ENCODE measurements around the gene E2F6. TPM values are rescaled to one million over a fixed set of nuclear protein-coding genes. Genes with fewer than 3 reads are reported as not detected.

Gene E2F6
- total RNA-seq, 1 experiment from 2014 or later = 21.8 TPM

DNA sequence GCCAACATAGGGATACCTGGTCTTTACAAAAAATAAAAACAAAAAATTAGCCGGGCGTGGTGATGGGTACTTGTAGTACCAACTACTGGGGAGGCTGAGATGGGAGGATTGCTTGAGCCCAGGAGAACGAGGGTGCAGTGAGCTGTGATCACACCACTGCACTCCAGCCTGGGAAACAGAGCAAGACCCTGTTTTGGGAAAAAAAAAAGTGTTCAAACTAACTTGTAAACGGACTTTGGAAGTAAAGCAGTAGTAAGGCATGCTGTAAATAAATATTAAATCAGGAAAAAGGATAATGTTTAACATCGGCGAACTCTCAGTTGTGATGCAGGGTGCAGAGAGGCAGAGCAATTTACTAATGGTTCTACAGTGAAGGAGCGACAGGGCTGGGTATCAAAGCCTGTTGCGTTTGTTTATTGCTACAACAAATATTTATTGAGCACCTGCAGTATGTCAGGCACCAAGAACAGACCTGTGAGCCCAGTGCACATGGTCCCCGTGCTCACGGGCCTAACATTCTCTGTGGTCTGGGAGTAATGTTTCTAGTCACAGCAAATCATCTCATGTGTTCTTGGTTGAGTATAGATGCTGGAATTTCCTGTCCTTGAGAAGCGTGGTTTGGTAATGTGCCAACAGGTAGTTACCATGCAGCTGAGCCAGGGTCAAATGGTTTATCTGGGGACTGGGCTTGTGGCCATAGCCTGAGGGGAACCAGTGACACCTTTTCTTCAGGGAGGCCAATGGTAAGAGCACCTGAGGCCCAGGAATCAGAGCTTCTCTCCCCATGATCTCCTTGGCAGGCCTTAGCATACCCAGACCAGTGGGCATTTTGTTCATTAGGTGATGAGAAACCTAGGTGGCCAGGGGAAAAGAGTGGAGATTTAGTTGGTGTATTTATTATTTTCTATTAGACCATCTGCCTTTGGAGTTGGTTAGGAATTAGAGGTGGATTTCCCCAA, 40.0 kb upstream of the E2F6 start:
- H2AFZ ChIP-seq (ENCODE audit: low read length) = no peak overlapping the region
- Mint-ChIP-seq H3K36me3 (ENCODE audit: insufficient read depth in 1 of 3, low read depth in 3 of 3) (peaks cover 0 to 11% (median 10%) of the 10 kb centered on the region in 3 experiments; a peak in 5 of 7 replicates), H3K27ac (peak overlapping the region in 1 of 3 experiments; percentile 44; a peak in 1 of 7 replicates), H3K4me3 (no peak overlapping the region), H3K9me3 (peaks cover 7 to 9% of the 10 kb centered on the region in 2 experiments; a peak in 4 of 5 replicates), H3K27me3 (ENCODE audit: low read depth) (no peaks in the 10 kb centered on the region), H3K4me1 (no peaks in the 10 kb centered on the region)
- no peak overlapping the region for H2BK12ac ChIP-seq (ENCODE audit: insufficient read length, low read depth, low read length)
- no peaks in the 10 kb centered on the region for H3K4me1 ChIP-seq (ENCODE audit: insufficient read depth, low read length)
- no peak overlapping the region for H4K5ac ChIP-seq (ENCODE audit: insufficient read length, low read depth, low read length)
- H3K23me2 ChIP-seq (ENCODE audit: insufficient read length, low read depth, low read length, poor library complexity, severe bottlenecking) = no peaks in the 10 kb centered on the region
- no peaks in the 10 kb centered on the region for H3K27me3 ChIP-seq (ENCODE audit: insufficient read depth, low read length)
- H3K4me2 ChIP-seq (ENCODE audit: insufficient read depth, insufficient read length, low read length) = no peak overlapping the region
- no peak overlapping the region for H2BK20ac ChIP-seq (ENCODE audit: low read depth, low read length, poor library complexity, severe bottlenecking)
- no peak overlapping the region for H4K8ac ChIP-seq (replicated peaks; ENCODE audit: insufficient read length, low read depth, low read length)
- peaks cover 4% of the 10 kb centered on the region; the same call in 1 of the 2 replicates for H3K79me2 ChIP-seq (ENCODE audit: insufficient read depth, low read length)
- H3K4ac ChIP-seq (ENCODE audit: low read depth, low read length) = no peak overlapping the region
- no peak overlapping the region for H3K14ac ChIP-seq (ENCODE audit: insufficient read depth, low read length)
- no peak overlapping the region for H4K91ac ChIP-seq (ENCODE audit: insufficient read length, low read depth, low read length)
- no peak overlapping the region for H3K56ac ChIP-seq (ENCODE audit: insufficient read length, low read depth, low read length)
- H3K79me1 ChIP-seq (ENCODE audit: insufficient read depth, low read depth, low read length, poor library complexity, severe bottlenecking) = no peaks in the 10 kb centered on the region
- no peak overlapping the region for H3T11ph ChIP-seq (ENCODE audit: low read length)
- H4K20me1 ChIP-seq (ENCODE audit: control insufficient read depth, insufficient read depth, insufficient read length) = no peaks in the 10 kb centered on the region
- H3K27ac ChIP-seq (ENCODE audit: insufficient read length, low read depth, low read length) = no peak overlapping the region
- H2AK5ac ChIP-seq (ENCODE audit: insufficient read length, low read length) = no peak overlapping the region
- no peak overlapping the region for H3K23ac ChIP-seq (ENCODE audit: insufficient read length, low read depth, low read length)
- H2BK15ac ChIP-seq (ENCODE audit: low read depth, low read length) = no peak overlapping the region
- no peak overlapping the region for H3K9ac ChIP-seq (ENCODE audit: extremely low read depth, insufficient read length, low read length)
- H2BK120ac ChIP-seq (ENCODE audit: low read depth, low read length, poor library complexity, severe bottlenecking) = no peak overlapping the region
- TF ChIP-seq, protein P1, sequence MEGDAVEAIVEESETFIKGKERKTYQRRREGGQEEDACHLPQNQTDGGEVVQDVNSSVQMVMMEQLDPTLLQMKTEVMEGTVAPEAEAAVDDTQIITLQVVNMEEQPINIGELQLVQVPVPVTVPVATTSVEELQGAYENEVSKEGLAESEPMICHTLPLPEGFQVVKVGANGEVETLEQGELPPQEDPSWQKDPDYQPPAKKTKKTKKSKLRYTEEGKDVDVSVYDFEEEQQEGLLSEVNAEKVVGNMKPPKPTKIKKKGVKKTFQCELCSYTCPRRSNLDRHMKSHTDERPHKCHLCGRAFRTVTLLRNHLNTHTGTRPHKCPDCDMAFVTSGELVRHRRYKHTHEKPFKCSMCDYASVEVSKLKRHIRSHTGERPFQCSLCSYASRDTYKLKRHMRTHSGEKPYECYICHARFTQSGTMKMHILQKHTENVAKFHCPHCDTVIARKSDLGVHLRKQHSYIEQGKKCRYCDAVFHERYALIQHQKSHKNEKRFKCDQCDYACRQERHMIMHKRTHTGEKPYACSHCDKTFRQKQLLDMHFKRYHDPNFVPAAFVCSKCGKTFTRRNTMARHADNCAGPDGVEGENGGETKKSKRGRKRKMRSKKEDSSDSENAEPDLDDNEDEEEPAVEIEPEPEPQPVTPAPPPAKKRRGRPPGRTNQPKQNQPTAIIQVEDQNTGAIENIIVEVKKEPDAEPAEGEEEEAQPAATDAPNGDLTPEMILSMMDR (conservative IDR thresholded peaks at IDR 0.05) = no peak
- no peaks in the 10 kb centered on the region for H3K9me3 ChIP-seq (ENCODE audit: control insufficient read depth, low read depth, low read length)
- H2BK5ac ChIP-seq (ENCODE audit: insufficient read length, low read length) = no peak overlapping the region
- no peak overlapping the region for H3K18ac ChIP-seq (ENCODE audit: insufficient read length, low read depth, low read length)
- WGBS (ENCODE audit: extremely low coverage, insufficient read length, low lambda C conversion rate) = no CpG with 5 or more reads among the region's 11 CpGs
- no peak for DNase-seq

Data from H9 (cell line).